Measurements from ENCODE around the gene NR3C2. TPM values are rescaled to one million over a fixed set of nuclear protein-coding genes. Genes with fewer than 3 reads are reported as not detected.

NR3C2 gene
- total RNA-seq, 1 experiment from 2014 or later: 2.8 TPM

GRCh38 chr4:148118633-148119032 is 323.6 kb downstream of the NR3C2 start:
- no peaks in the 10 kb centered on the region for H3K9me3 ChIP-seq (ENCODE audit: low read length)
- H3K9ac ChIP-seq (ENCODE audit: low read length): no peak overlapping the region
- CTCF ChIA-PET: no interaction called here
- no peak overlapping the region for H3K4me3 ChIP-seq (ENCODE audit: low read length)
- no peak for ATAC-seq
- no peak overlapping the region for H2AFZ ChIP-seq (ENCODE audit: low read length)
- H3K9me2 ChIP-seq (replicated peaks; ENCODE audit: low read length): no peaks in the 10 kb centered on the region
- H3K27me3 ChIP-seq (ENCODE audit: low read length): no peaks in the 10 kb centered on the region
- no peaks in the 10 kb centered on the region for H3K79me2 ChIP-seq (ENCODE audit: low read length)
- H3K27ac ChIP-seq (ENCODE audit: low read length): no peak overlapping the region
- no peak for DNase-seq
- H3K4me1 ChIP-seq (ENCODE audit: insufficient read depth, low read length): no peaks in the 10 kb centered on the region
- intact Hi-C loops (cut with micrococcal nuclease): no loop called here
- POLR2A ChIA-PET (ENCODE audit: unreplicated experiment): no interaction called here
- no peaks in the 10 kb centered on the region for H3F3A ChIP-seq (ENCODE audit: low read length, unreplicated experiment)
- no peaks in the 10 kb centered on the region for H3K36me3 ChIP-seq (ENCODE audit: low read depth, low read length)
- H4K20me1 ChIP-seq (ENCODE audit: low read length): no peaks in the 10 kb centered on the region
- no TSS peak for BruUV-seq (replicated peaks)
- no peak for TF ChIP-seq EZH2phosphoT487 (IDR thresholded peaks at IDR 0.05; ENCODE audit: borderline replicate concordance, low read length)
- no peak overlapping the region for H3K4me2 ChIP-seq (ENCODE audit: low read length)

- no peak for ATAC-seq
- Histone ChIP-seq H3K4me3 (ENCODE audit: low read length) (no peak overlapping the region), H3K27ac (ENCODE audit: low read length) (no peak overlapping the region), H3K9me2 (replicated peaks; ENCODE audit: low read length) (no peaks in the 10 kb centered on the region), H3K4me1 (ENCODE audit: insufficient read depth, low read length) (no peaks in the 10 kb centered on the region), H3K9ac (ENCODE audit: low read length) (no peak overlapping the region), H3F3A (ENCODE audit: low read length, unreplicated experiment) (no peaks in the 10 kb centered on the region), H4K20me1 (ENCODE audit: low read length) (no peaks in the 10 kb centered on the region), H3K27me3 (ENCODE audit: low read length) (no peaks in the 10 kb centered on the region), H2AFZ (ENCODE audit: low read length) (no peak overlapping the region), H3K4me2 (ENCODE audit: low read length) (no peak overlapping the region), H3K9me3 (ENCODE audit: low read length) (no peaks in the 10 kb centered on the region), H3K36me3 (ENCODE audit: low read depth, low read length) (no peaks in the 10 kb centered on the region), H3K79me2 (ENCODE audit: low read length) (no peaks in the 10 kb centered on the region)
- no TSS peak for BruUV-seq (replicated peaks)
- DNase-seq: no peak
- TF ChIP-seq EZH2 (IDR thresholded peaks at IDR 0.05; ENCODE audit: low read length, unreplicated experiment) (no peak), CTCF (conservative IDR thresholded peaks at IDR 0.05; ENCODE audit: low read depth, low read length) (no peak), EZH2phosphoT487 (IDR thresholded peaks at IDR 0.05; ENCODE audit: borderline replicate concordance, low read length) (no peak)
- intact Hi-C loops (cut with micrococcal nuclease): no loop called here
- ChIA-PET POLR2A (ENCODE audit: unreplicated experiment) (no interaction called here), CTCF (no interaction called here)
Measured at GRCh38 chr4:148118179-148118578, 324.0 kb downstream of the NR3C2 start.

- no peak for DNase-seq
- CTCF ChIA-PET: no interaction called here
- no peaks in the 10 kb centered on the region for H3F3A ChIP-seq (ENCODE audit: low read length, unreplicated experiment)
Measured at GRCh38 chr4:148116969-148117368, 325.2 kb downstream of the NR3C2 start.

More at GRCh38 chr4:148116969-148117368, 325.2 kb downstream of the NR3C2 start:
- Histone ChIP-seq H3K4me3 (ENCODE audit: low read length) (no peak overlapping the region), H3K36me3 (ENCODE audit: low read depth, low read length) (no peaks in the 10 kb centered on the region), H3K27ac (ENCODE audit: low read length) (no peak overlapping the region), H3K4me2 (ENCODE audit: low read length) (no peak overlapping the region), H3K4me1 (ENCODE audit: insufficient read depth, low read length) (no peaks in the 10 kb centered on the region), H3K79me2 (ENCODE audit: low read length) (no peaks in the 10 kb centered on the region), H2AFZ (ENCODE audit: low read length) (no peak overlapping the region), H3K9ac (ENCODE audit: low read length) (no peak overlapping the region), H3K27me3 (ENCODE audit: low read length) (no peaks in the 10 kb centered on the region), H3K9me2 (replicated peaks; ENCODE audit: low read length) (no peaks in the 10 kb centered on the region), H3K9me3 (ENCODE audit: low read length) (no peaks in the 10 kb centered on the region), H4K20me1 (ENCODE audit: low read length) (no peaks in the 10 kb centered on the region)
- POLR2A ChIA-PET (ENCODE audit: unreplicated experiment): no interaction called here
- BruUV-seq (replicated peaks): no TSS peak
- TF ChIP-seq CTCF (conservative IDR thresholded peaks at IDR 0.05; ENCODE audit: low read depth, low read length): no peak
- no peak for TF ChIP-seq EZH2 (IDR thresholded peaks at IDR 0.05; ENCODE audit: low read length, unreplicated experiment)
- no peak for TF ChIP-seq EZH2phosphoT487 (IDR thresholded peaks at IDR 0.05; ENCODE audit: borderline replicate concordance, low read length)
- intact Hi-C loops (cut with micrococcal nuclease): no loop called here
- no peak for ATAC-seq
